NB4 (cell line): ENCODE results near the gene HBE1.

Source experiments
- CTCF ChIP-seq: IDR thresholded peaks from one replicate; pipeline ENCODE4 v1.5.1; 2012; ENCODE audit warnings: low read depth, low read length
- MYC ChIP-seq: IDR thresholded peaks from 2 replicates; pipeline ENCODE4 v1.6.1; 2011; ENCODE audit warnings: low read depth, low read length
- POLR2A ChIP-seq: IDR thresholded peaks from 2 replicates; pipeline ENCODE4 v1.6.1; 2011; ENCODE audit warnings: mild to moderate bottlenecking; ENCODE audit not compliant: insufficient read length; ENCODE audit errors: extremely low read depth

- TF ChIP-seq POLR2A (no peak), CTCF (no peak), MYC (no peak)
These were observed 18.0 kb downstream of the HBE1 start for GRCh38 chr11:5251746-5252145.
